K562 (cell line): ENCODE results near the gene SHROOM3. TPM values are rescaled to one million over a fixed set of nuclear protein-coding genes. Genes with fewer than 3 reads are reported as not detected.

Experiments used
- GTF2B ChIP-seq: IDR thresholded peaks from 2 replicates; pipeline ENCODE4 v1.6.1; 2011; ENCODE audit not compliant: insufficient read length; ENCODE audit errors: extremely low read depth
- MTA2 ChIP-seq: fragments of 450-650 bp; IDR thresholded peaks from 2 replicates; pipeline ENCODE4 v1.6.1; 2016; ENCODE audit warnings: low read depth
- MTF1 ChIP-seq: fragments of 250-450 bp; sonication (Bioruptor Pico); IDR thresholded peaks from 2 replicates; pipeline ENCODE4 v1.9.0; 2021; ENCODE audit warnings: moderate library complexity, mild to moderate bottlenecking, inconsistent platforms, borderline replicate concordance
- NCOA6 ChIP-seq: fragments of 450-650 bp; IDR thresholded peaks from 2 replicates; pipeline ENCODE4 v1.6.1; 2017; ENCODE audit warnings: mild to moderate bottlenecking
- NCOR1 ChIP-seq: fragments of 450-650 bp; IDR thresholded peaks from 2 replicates; pipeline ENCODE4 v1.6.1; 2016; ENCODE audit warnings: mild to moderate bottlenecking, moderate library complexity
- RBM15 ChIP-seq: fragments of 200-400 bp; formaldehyde crosslinking; IDR thresholded peaks from 2 replicates; pipeline ENCODE4 v1.6.1; 2018; ENCODE audit warnings: mild to moderate bottlenecking, low read length, moderate library complexity; ENCODE audit not compliant: insufficient read depth
- RREB1 ChIP-seq: fragments of 250-450 bp; sonication (Bioruptor Pico); IDR thresholded peaks from 2 replicates; pipeline ENCODE4 v1.4.0; 2020
- polyA plus RNA-seq, 8 experiments: library from polyadenylated mRNA; depleted of rRNA in 4 of 8; stranded (reverse) in 5 of 8; unstranded in 3 of 8; fragments of >200 nt; fragmentation: Nextera tagmentation in 2 of 8; fragmentation: Illumina TruSeq in 1 of 8; extraction: Ambion mirVana in 2 of 8; extraction: Trizol in 1 of 8; gene quantifications; 2 replicates each; pipeline versions ENCODE4 v1.2.1 to v1.2.3, GENCODE V29; 2011 to 2014; ENCODE audit warnings: inconsistent platforms in 1 of 8, missing spikeins in 1 of 8
- total RNA-seq, 7 experiments: library from RNA; depleted of rRNA in 6 of 7; stranded (reverse); fragments of >200 nt in 6 of 7; fragmentation: Illumina TruSeq in 2 of 7; extraction: Trizol in 2 of 7; gene quantifications; 2 replicates each; pipeline versions ENCODE4 v1.2.1 to v1.2.3, GENCODE V29; 2011 to 2021; ENCODE audit warnings: low replicate concordance in 1 of 7

Gene SHROOM3
- total and polyA plus RNA-seq, 9 of the 15 experiments (the other 6 are each of a cell fraction or from before 2014, with no cell fraction given), result 0.01 to 0.07 TPM; not detected in 7

GRCh38 chr4:76492055-76492454 lies 57.0 kb downstream of the SHROOM3 start (continued):
- TF ChIP-seq RREB1 (CRISPR knock-in tag), result no peak
- TF ChIP-seq MTA2, result no peak
- no peak for TF ChIP-seq NCOR1
- TF ChIP-seq RBM15, result no peak
- TF ChIP-seq NCOA6, result no peak
- TF ChIP-seq MTF1, result no peak
- TF ChIP-seq GTF2B, result no peak
- TF ChIP-seq, all 486 proteins: peak for 0
